Measurements from ENCODE around the gene TTC9C. TPM values are rescaled to one million over a fixed set of nuclear protein-coding genes. Genes with fewer than 3 reads are reported as not detected.

TTC9C gene
- total and polyA plus RNA-seq, 2 of the 13 experiments (the other 11 are each of a cell fraction or from before 2014, with no cell fraction given): 28.0 to 36.4 TPM

DNA sequence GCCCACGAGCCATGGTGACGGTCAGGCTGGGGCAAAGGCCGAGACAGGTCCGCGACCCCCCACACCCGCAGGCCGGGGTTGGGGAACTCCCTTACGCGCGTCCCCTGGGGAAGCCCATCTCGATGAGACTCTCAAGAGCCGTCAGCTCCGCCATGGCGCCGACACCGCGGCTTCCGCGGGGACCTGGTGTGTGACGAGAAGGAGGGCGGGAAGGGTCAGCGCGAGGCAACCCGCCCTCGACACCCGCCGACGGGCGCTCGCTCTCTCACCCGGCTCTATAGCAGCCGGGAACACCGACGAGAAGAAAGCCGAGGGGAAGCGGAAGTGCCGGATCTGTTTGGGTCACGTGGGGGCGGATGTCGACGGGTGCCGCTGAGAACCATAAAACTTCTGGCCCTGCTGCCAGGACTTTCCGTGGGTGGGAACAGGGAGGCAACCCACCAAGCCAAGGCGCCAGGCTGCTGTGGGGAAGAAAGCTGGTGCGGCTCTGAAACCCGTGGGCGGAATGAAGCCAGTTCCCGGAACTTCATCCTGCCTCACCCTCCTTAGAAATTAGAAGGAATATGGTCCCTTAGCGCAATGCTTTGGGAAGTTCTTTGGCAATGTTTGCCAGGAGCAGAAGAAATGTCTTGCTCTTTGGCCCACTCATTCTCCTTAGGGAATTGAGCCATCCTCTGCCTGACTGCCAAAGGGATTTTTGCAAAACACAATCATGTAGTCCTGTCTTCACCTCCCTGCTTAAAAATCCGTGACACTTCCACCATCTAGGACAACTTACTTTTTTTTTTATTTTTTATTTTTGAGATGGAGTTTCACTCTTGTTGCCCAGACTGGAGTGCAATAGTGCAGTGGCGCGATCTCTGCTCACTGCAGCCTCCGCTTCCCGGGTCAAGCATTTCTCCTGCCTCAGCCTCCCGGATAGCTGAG lies 49.3 kb upstream of the TTC9C start, which contains the start of gene UBXN1 (continued):
- TF ChIP-seq, protein P1, sequence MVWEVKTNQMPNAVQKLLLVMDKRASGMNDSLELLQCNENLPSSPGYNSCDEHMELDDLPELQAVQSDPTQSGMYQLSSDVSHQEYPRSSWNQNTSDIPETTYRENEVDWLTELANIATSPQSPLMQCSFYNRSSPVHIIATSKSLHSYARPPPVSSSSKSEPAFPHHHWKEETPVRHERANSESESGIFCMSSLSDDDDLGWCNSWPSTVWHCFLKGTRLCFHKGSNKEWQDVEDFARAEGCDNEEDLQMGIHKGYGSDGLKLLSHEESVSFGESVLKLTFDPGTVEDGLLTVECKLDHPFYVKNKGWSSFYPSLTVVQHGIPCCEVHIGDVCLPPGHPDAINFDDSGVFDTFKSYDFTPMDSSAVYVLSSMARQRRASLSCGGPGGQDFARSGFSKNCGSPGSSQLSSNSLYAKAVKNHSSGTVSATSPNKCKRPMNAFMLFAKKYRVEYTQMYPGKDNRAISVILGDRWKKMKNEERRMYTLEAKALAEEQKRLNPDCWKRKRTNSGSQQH (CRISPR knock-in tag; IDR thresholded peaks at IDR 0.05; ENCODE audit: low read depth): no peak
- TF ChIP-seq ZSCAN12 (CRISPR knock-in tag; IDR thresholded peaks at IDR 0.05): no peak
- TF ChIP-seq ZNF773 (CRISPR knock-in tag; IDR thresholded peaks at IDR 0.05; ENCODE audit: borderline replicate concordance): no peak
- peak; percentile 83; the same call in 1 of the 2 replicates for TF ChIP-seq GZF1 (CRISPR knock-in tag; IDR thresholded peaks at IDR 0.05)
- TF ChIP-seq TEAD3 (CRISPR knock-in tag; optimal IDR thresholded peaks at IDR 0.05; ENCODE audit: borderline replicate concordance): no peak
- TF ChIP-seq ZBTB1 (CRISPR knock-in tag; IDR thresholded peaks at IDR 0.05; ENCODE audit: borderline replicate concordance): no peak
- no peak for TF ChIP-seq ZNF567 (CRISPR knock-in tag; IDR thresholded peaks at IDR 0.05; ENCODE audit: borderline replicate concordance)
- TF ChIP-seq ZFP82 (CRISPR knock-in tag; IDR thresholded peaks at IDR 0.05; ENCODE audit: borderline replicate concordance): no peak
- no peak for TF ChIP-seq ZNF841 (CRISPR knock-in tag; IDR thresholded peaks at IDR 0.05; ENCODE audit: borderline replicate concordance)
- TF ChIP-seq ZFY (CRISPR knock-in tag; IDR thresholded peaks at IDR 0.05): peak; percentile 70
- TF ChIP-seq, protein P2, sequence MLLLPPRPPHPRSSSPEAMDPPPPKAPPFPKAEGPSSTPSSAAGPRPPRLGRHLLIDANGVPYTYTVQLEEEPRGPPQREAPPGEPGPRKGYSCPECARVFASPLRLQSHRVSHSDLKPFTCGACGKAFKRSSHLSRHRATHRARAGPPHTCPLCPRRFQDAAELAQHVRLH (CRISPR knock-in tag; IDR thresholded peaks at IDR 0.05; ENCODE audit: borderline replicate concordance, low read depth): 0 out of 2 replicates have a peak, but pooled peaks have one; percentile 44
- no peak for TF ChIP-seq ZNF660 (CRISPR knock-in tag; IDR thresholded peaks at IDR 0.05; ENCODE audit: borderline replicate concordance, low read depth)
- TF ChIP-seq, protein P3, sequence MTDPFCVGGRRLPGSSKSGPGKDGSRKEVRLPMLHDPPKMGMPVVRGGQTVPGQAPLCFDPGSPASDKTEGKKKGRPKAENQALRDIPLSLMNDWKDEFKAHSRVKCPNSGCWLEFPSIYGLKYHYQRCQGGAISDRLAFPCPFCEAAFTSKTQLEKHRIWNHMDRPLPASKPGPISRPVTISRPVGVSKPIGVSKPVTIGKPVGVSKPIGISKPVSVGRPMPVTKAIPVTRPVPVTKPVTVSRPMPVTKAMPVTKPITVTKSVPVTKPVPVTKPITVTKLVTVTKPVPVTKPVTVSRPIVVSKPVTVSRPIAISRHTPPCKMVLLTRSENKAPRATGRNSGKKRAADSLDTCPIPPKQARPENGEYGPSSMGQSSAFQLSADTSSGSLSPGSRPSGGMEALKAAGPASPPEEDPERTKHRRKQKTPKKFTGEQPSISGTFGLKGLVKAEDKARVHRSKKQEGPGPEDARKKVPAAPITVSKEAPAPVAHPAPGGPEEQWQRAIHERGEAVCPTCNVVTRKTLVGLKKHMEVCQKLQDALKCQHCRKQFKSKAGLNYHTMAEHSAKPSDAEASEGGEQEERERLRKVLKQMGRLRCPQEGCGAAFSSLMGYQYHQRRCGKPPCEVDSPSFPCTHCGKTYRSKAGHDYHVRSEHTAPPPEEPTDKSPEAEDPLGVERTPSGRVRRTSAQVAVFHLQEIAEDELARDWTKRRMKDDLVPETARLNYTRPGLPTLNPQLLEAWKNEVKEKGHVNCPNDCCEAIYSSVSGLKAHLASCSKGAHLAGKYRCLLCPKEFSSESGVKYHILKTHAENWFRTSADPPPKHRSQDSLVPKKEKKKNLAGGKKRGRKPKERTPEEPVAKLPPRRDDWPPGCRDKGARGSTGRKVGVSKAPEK (CRISPR knock-in tag; IDR thresholded peaks at IDR 0.05; ENCODE audit: borderline replicate concordance): no peak
